GM19025 (cell line): ENCODE results near the gene OR10H4.
"Not testable (repeated sequence)": the region's sequence is repeated elsewhere in the genome, so short reads cannot be mapped to it uniquely, and the experiment has no call there.

Experiments
- ATAC-seq: cut with Tn5 transposase; IDR thresholded peaks from one replicate; pipeline ENCODE4 v1.9.1; 2021; ENCODE audit warnings: mild to moderate bottlenecking, low read depth, moderate library complexity; ENCODE audit not compliant: unreplicated experiment

Gene OR10H4

GRCh38 chr19:15948223-15949058 lies at the start of gene OR10H4:
OR10H4 (plus strand) TSS chr19:15949008; CDS start chr19:15949008, 0 bp downstream.
- ATAC-seq = no peak

GRCh38 chr19:15899561-15899960 lies 49.2 kb upstream of the OR10H4 start:
- ATAC-seq = not testable (repeated sequence)

- ATAC-seq = not testable (repeated sequence)
Observed at GRCh38 chr19:15900032-15900431, 48.8 kb upstream of the OR10H4 start.

GRCh38 chr19:15900504-15900903 lies 48.3 kb upstream of the OR10H4 start:
- no peak for ATAC-seq

- ATAC-seq = no peak
Observed at GRCh38 chr19:15902254-15902653, 46.6 kb upstream of the OR10H4 start.

- ATAC-seq = not testable (repeated sequence)
Observed at GRCh38 chr19:15902898-15903297, 45.9 kb upstream of the OR10H4 start.

- no peak for ATAC-seq
Observed at GRCh38 chr19:15905026-15905425, 43.8 kb upstream of the OR10H4 start.

- no peak for ATAC-seq
Observed at GRCh38 chr19:15911599-15912235, 37.1 kb upstream of the OR10H4 start.

GRCh38 chr19:15913384-15913783 lies 35.4 kb upstream of the OR10H4 start:
- ATAC-seq = no peak

GRCh38 chr19:15913830-15914229 lies 35.0 kb upstream of the OR10H4 start:
- no peak for ATAC-seq

- no peak for ATAC-seq
Observed at GRCh38 chr19:15915109-15915508, 33.7 kb upstream of the OR10H4 start.

GRCh38 chr19:15919243-15919642 lies 29.6 kb upstream of the OR10H4 start:
- ATAC-seq = no peak

GRCh38 chr19:15922021-15922420 lies 26.8 kb upstream of the OR10H4 start:
- no peak for ATAC-seq

GRCh38 chr19:15923702-15924101 lies 25.1 kb upstream of the OR10H4 start:
- no peak for ATAC-seq

GRCh38 chr19:15926484-15926883 lies 22.3 kb upstream of the OR10H4 start:
- ATAC-seq = no peak

- ATAC-seq = no peak
Observed at GRCh38 chr19:15928321-15928720, 20.5 kb upstream of the OR10H4 start.

- ATAC-seq = not testable (repeated sequence)
Observed at GRCh38 chr19:15933761-15934331, 15.0 kb upstream of the OR10H4 start.

- no peak for ATAC-seq
Observed at GRCh38 chr19:15934332-15935078, 14.3 kb upstream of the OR10H4 start, which contains the start of gene CYP4F11. CYP4F11 (minus strand) TSS chr19:15934529; CDS start chr19:15934408, 121 bp downstream.

GRCh38 chr19:15935167-15935702 lies 13.6 kb upstream of the OR10H4 start:
- ATAC-seq = no peak

- ATAC-seq = no peak
Observed at GRCh38 chr19:15936173-15936572, 12.6 kb upstream of the OR10H4 start.
